Endothelial cell of umbilical vein (primary cell): Measurements from ENCODE around the gene JAKMIP3. TPM values are rescaled to one million over a fixed set of nuclear protein-coding genes. Genes with fewer than 3 reads are reported as not detected.

Experiments used
- BruUV-seq: library from RNA; stranded (reverse); fragments of 400-500 nt; replicated peaks from 2 replicates; lab custom pipeline; 2021; lab: Mats Ljungman, UMichigan
- CTCF ChIA-PET: fragments of 300-600, 350-600 bp; sonication (Branson Sonifier 250); formaldehyde crosslinking; loops from one replicate; lab custom pipeline; 2021; ENCODE audit warnings: antibody characterized with exemption, inconsistent platforms; lab: Charles Lee
- POLR2A ChIA-PET: fragments of 300-600, 350-600 bp; sonication (Branson Sonifier 250); formaldehyde crosslinking; loops from one replicate; lab custom pipeline; 2021; ENCODE audit warnings: antibody characterized with exemption, inconsistent platforms; lab: Charles Lee
- DNase-seq: peaks from one replicate; pipeline ENCODE4 v3.0.0-alpha.2; 2011; ENCODE audit warnings: low read depth, low spot score
- FAIRE-seq: peaks from 2 replicates; lab custom pipeline; 2011; peaks lifted over from hg19 to GRCh38; lab: Jason Lieb, UNC
- H2AFZ ChIP-seq: 2 replicates; pipeline ENCODE4 v1.6.0; 2012; ENCODE audit warnings: low read depth, low read length, control low read depth, inconsistent platforms
- H3K27ac ChIP-seq: 2 replicates; pipeline ENCODE4 v1.5.1; 2011; ENCODE audit warnings: low read depth, mild to moderate bottlenecking, control low read depth, low read length, moderate library complexity; ENCODE audit not compliant: insufficient read depth
- H3K27me3 ChIP-seq, 2 experiments: 2 replicates each; pipeline versions ENCODE4 v1.6.0 to v1.6.1; 2011; ENCODE audit warnings: low read length in 2 of 2, mixed read lengths in 1 of 2; ENCODE audit not compliant: control insufficient read depth in 2 of 2, insufficient read depth in 2 of 2
- H3K36me3 ChIP-seq, 2 experiments: 2 replicates in 1 of 2; 3 replicates in 1 of 2; pipeline ENCODE4 v1.5.1; 2011; ENCODE audit warnings: low read length in 2 of 2, mild to moderate bottlenecking in 1 of 2, moderate library complexity in 1 of 2; ENCODE audit not compliant: control insufficient read depth in 2 of 2, insufficient read depth in 2 of 2; ENCODE audit errors: extremely low read depth in 1 of 2
- H3K4me1 ChIP-seq: 3 replicates; pipeline ENCODE4 v1.5.1; 2011; ENCODE audit warnings: mild to moderate bottlenecking, low read length; ENCODE audit not compliant: control insufficient read depth, insufficient read depth; ENCODE audit errors: extremely low read depth
- H3K4me2 ChIP-seq: 2 replicates; pipeline ENCODE4 v1.6.1; 2011; ENCODE audit warnings: low read length, control low read depth, mixed read lengths; ENCODE audit not compliant: insufficient read depth
- H3K4me3 ChIP-seq, 3 experiments: fragments of 200-600 bp in 1 of 3; sonication (generic), shearing (Covaris generic) in 1 of 3; replicated peaks in 1 of 3; 2 replicates each; pipeline ENCODE4 v1.5.1; 2011 to 2016; ENCODE audit warnings: control low read depth in 3 of 3, low read length in 3 of 3, mild to moderate bottlenecking in 2 of 3, inconsistent platforms in 1 of 3, low read depth in 1 of 3, moderate library complexity in 1 of 3; ENCODE audit not compliant: insufficient read depth in 1 of 3
- H3K79me2 ChIP-seq: 2 replicates; pipeline ENCODE4 v1.6.0; 2012; ENCODE audit warnings: low read length, inconsistent platforms; ENCODE audit not compliant: control insufficient read depth, insufficient read depth
- H3K9ac ChIP-seq: replicated peaks from 2 replicates; pipeline ENCODE3; 2011; ENCODE audit warnings: low read length, control low read depth; ENCODE audit not compliant: insufficient read depth; ENCODE audit errors: extremely low read depth
- H3K9me1 ChIP-seq: replicated peaks from 3 replicates; pipeline ENCODE4 v1.6.0; 2011; ENCODE audit warnings: mild to moderate bottlenecking, low read length; ENCODE audit not compliant: control insufficient read depth, insufficient read depth; ENCODE audit errors: extremely low read depth
- H3K9me3 ChIP-seq: replicated peaks from 2 replicates; pipeline ENCODE4 v1.5.1; 2012; ENCODE audit warnings: low read length, inconsistent platforms; ENCODE audit not compliant: control insufficient read depth, insufficient read depth
- H4K20me1 ChIP-seq: replicated peaks from 2 replicates; pipeline ENCODE3; 2011; ENCODE audit warnings: mild to moderate bottlenecking, low read length; ENCODE audit not compliant: control insufficient read depth, insufficient read depth; ENCODE audit errors: extremely low read depth
- EZH2 ChIP-seq: IDR thresholded peaks from 2 replicates; pipeline ENCODE4 v1.6.1; 2012; ENCODE audit warnings: borderline replicate concordance, low read depth, mild to moderate bottlenecking, moderate library complexity, low read length, inconsistent platforms; ENCODE audit not compliant: severe bottlenecking
- FOS ChIP-seq: IDR thresholded peaks from 2 replicates; pipeline ENCODE4 v1.6.1; 2011; ENCODE audit warnings: mild to moderate bottlenecking, low read length, moderate library complexity, borderline replicate concordance; ENCODE audit not compliant: insufficient read depth
- GATA2 ChIP-seq: IDR thresholded peaks from 2 replicates; pipeline ENCODE4 v1.7.0; 2011; ENCODE audit warnings: low read depth, mild to moderate bottlenecking, moderate library complexity, mixed read lengths, low read length; ENCODE audit not compliant: insufficient read length, insufficient read depth
- JUN ChIP-seq: IDR thresholded peaks from 2 replicates; pipeline ENCODE4 v1.6.1; 2011; ENCODE audit warnings: borderline replicate concordance, low read depth; ENCODE audit not compliant: insufficient read length, insufficient read depth
- MYC ChIP-seq: IDR thresholded peaks from one replicate; pipeline ENCODE4 v1.6.1; 2011; ENCODE audit warnings: mild to moderate bottlenecking, low read depth, low read length
- POLR2A ChIP-seq: IDR thresholded peaks from 2 replicates; pipeline ENCODE4 v1.6.1; 2012; ENCODE audit warnings: low read depth, mild to moderate bottlenecking, control low read depth, low read length
- POLR2AphosphoS5 ChIP-seq: IDR thresholded peaks from 2 replicates; pipeline ENCODE4 v1.6.1; 2012; ENCODE audit warnings: low read depth, mild to moderate bottlenecking, control low read depth, low read length, moderate library complexity; ENCODE audit not compliant: insufficient read depth
- dilution Hi-C: fragments of 300-500 bp; cut with MboI; formaldehyde crosslinking; loops from one replicate; pipeline ENCODE4 v1.15.0; 2019; ENCODE audit warnings: low sequenced_read_pairs; ENCODE audit not compliant: extremely low pct_ligation_motif_present
- intact Hi-C: fragments of 100-400 bp; cut with micrococcal nuclease; formaldehyde crosslinking; loops from one replicate; pipeline ENCODE4 v1.10.0; 2022
- polyA plus RNA-seq, 4 experiments: library from polyadenylated mRNA; depleted of rRNA in 3 of 4; stranded (reverse) in 3 of 4; unstranded in 1 of 4; fragments of >200 nt; gene quantifications; 2 replicates each; pipeline versions ENCODE4 v1.2.1 to v1.2.3, GENCODE V29; 2011 to 2012; ENCODE audit warnings: missing spikeins in 1 of 4
- total RNA-seq: library from RNA; stranded (reverse); gene quantifications from 2 replicates; pipeline ENCODE4 v1.2.3, GENCODE V29; 2021
- TF ChIP-seq, protein P1 (sequence below), 2 donors: IDR thresholded peaks; 1 replicate in 1 of 2; 2 replicates in 1 of 2; pipeline ENCODE4 v1.5.1; 2011; ENCODE audit warnings: low read length in 2 of 2, mild to moderate bottlenecking in 2 of 2, moderate library complexity in 2 of 2, control low read depth in 1 of 2, inconsistent platforms in 1 of 2, low read depth in 1 of 2; ENCODE audit not compliant: insufficient read depth in 1 of 2; ENCODE audit errors: extremely low read depth in 1 of 2
- TF ChIP-seq, protein P2 (sequence below): IDR thresholded peaks from 2 replicates; pipeline ENCODE4 v1.6.1; 2011; ENCODE audit not compliant: insufficient read depth, insufficient read length

The JAKMIP3 gene
- total and polyA plus RNA-seq, 2 donors (not counting 3 experiments of a cell fraction or from before 2014, with no cell fraction given): 0.01 TPM; not detected in 1

DNA sequence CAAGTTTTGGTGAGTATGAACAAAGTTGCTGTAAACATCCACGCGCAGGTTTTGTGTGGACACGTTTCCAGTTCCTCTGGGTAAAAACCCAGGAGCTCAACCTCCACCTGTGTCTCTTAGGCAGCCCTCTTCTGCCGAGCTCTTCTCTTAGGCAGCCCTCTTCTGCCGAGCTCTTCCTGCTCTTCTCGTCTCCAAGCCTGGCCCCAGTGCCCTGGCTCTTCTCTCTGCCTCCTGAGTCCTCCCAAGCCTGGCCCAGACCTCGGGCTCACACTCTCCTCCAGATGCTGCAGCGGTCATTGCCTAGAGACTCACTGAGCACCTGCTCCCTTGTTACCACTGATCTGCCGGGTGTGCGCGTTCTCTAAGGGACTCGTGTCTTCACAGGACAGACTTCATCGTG lies 45.3 kb upstream of the JAKMIP3 start:
- Histone ChIP-seq H3K36me3 (no peaks in the 10 kb centered on the region), H3K9me1 (no peaks in the 10 kb centered on the region), H3K4me2 (no peak overlapping the region), H3K4me3 (no peak overlapping the region), H3K9me3 (no peaks in the 10 kb centered on the region), H3K9ac (no peak overlapping the region), H4K20me1 (no peaks in the 10 kb centered on the region), H3K79me2 (no peaks in the 10 kb centered on the region), H3K27ac (no peak overlapping the region), H2AFZ (no peak overlapping the region), H3K27me3 (peaks cover 2 to 6% of the 10 kb centered on the region in 2 experiments), H3K4me1 (no peaks in the 10 kb centered on the region)
- no peak for FAIRE-seq
- BruUV-seq: no TSS peak
- dilution Hi-C loops (no loop called here), intact Hi-C loops (no loop called here)
- no peak for TF ChIP-seq MYC
- no peak for TF ChIP-seq POLR2AphosphoS5
- TF ChIP-seq, protein P1, sequence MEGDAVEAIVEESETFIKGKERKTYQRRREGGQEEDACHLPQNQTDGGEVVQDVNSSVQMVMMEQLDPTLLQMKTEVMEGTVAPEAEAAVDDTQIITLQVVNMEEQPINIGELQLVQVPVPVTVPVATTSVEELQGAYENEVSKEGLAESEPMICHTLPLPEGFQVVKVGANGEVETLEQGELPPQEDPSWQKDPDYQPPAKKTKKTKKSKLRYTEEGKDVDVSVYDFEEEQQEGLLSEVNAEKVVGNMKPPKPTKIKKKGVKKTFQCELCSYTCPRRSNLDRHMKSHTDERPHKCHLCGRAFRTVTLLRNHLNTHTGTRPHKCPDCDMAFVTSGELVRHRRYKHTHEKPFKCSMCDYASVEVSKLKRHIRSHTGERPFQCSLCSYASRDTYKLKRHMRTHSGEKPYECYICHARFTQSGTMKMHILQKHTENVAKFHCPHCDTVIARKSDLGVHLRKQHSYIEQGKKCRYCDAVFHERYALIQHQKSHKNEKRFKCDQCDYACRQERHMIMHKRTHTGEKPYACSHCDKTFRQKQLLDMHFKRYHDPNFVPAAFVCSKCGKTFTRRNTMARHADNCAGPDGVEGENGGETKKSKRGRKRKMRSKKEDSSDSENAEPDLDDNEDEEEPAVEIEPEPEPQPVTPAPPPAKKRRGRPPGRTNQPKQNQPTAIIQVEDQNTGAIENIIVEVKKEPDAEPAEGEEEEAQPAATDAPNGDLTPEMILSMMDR (IDR thresholded peaks at IDR 0.05; ENCODE audit: extremely low read depth in 1 of 2, insufficient read depth in 1 of 2, low read depth in 1 of 2, low read length in 2 of 2): no peak
- TF ChIP-seq, protein P2, sequence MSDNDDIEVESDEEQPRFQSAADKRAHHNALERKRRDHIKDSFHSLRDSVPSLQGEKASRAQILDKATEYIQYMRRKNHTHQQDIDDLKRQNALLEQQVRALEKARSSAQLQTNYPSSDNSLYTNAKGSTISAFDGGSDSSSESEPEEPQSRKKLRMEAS: no peak
- no peak for TF ChIP-seq JUN
- TF ChIP-seq FOS: no peak
- TF ChIP-seq GATA2: no peak
- no peak for TF ChIP-seq POLR2A
- no peak for TF ChIP-seq EZH2
- ChIA-PET CTCF (interaction anchor here (6.4 kb wide), 1 partner anchor 132 kb away, joined by 384 read pairs; no protein-coding TSS in a partner anchor), POLR2A (no interaction called here)
- no peak for DNase-seq
